Measurements from ENCODE around the gene AOPEP. TPM values are rescaled to one million over a fixed set of nuclear protein-coding genes. Genes with fewer than 3 reads are reported as not detected.
A peak's percentile ranks its signal among the peaks of the same experiment; 100 is the strongest.

The AOPEP gene
- total and polyA plus RNA-seq, 2 of the 13 experiments (the other 11 are each of a cell fraction or from before 2014, with no cell fraction given): 22.2 to 41.6 TPM

DNA sequence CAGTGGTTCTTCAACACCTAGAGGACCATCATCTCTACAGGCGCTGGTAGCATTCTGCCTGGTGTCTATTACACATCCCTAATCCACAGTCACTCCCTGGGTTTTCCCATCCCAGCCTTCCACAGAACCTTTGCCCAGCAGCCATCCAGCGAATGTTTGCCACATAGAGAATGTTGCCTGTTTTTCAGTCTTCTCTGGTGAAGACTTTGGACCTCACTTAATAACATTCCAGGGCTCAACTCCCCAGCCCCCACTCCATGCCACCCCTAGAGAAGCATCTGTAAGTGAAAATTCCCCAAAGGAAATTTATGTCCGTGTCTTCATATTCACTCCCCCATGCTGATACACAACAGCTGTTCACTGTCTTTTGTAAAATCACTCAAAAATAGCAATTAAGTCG lies 249.6 kb downstream of the AOPEP start (continued):
- TF ChIP-seq, protein P1, sequence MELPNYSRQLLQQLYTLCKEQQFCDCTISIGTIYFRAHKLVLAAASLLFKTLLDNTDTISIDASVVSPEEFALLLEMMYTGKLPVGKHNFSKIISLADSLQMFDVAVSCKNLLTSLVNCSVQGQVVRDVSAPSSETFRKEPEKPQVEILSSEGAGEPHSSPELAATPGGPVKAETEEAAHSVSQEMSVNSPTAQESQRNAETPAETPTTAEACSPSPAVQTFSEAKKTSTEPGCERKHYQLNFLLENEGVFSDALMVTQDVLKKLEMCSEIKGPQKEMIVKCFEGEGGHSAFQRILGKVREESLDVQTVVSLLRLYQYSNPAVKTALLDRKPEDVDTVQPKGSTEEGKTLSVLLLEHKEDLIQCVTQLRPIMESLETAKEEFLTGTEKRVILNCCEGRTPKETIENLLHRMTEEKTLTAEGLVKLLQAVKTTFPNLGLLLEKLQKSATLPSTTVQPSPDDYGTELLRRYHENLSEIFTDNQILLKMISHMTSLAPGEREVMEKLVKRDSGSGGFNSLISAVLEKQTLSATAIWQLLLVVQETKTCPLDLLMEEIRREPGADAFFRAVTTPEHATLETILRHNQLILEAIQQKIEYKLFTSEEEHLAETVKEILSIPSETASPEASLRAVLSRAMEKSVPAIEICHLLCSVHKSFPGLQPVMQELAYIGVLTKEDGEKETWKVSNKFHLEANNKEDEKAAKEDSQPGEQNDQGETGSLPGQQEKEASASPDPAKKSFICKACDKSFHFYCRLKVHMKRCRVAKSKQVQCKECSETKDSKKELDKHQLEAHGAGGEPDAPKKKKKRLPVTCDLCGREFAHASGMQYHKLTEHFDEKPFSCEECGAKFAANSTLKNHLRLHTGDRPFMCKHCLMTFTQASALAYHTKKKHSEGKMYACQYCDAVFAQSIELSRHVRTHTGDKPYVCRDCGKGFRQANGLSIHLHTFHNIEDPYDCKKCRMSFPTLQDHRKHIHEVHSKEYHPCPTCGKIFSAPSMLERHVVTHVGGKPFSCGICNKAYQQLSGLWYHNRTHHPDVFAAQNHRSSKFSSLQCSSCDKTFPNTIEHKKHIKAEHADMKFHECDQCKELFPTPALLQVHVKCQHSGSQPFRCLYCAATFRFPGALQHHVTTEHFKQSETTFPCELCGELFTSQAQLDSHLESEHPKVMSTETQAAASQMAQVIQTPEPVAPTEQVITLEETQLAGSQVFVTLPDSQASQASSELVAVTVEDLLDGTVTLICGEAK (IDR thresholded peaks at IDR 0.05): no peak
- TF ChIP-seq, protein P1 (CRISPR knock-in tag; IDR thresholded peaks at IDR 0.05): no peak
- TF ChIP-seq ELF3 (CRISPR knock-in tag; IDR thresholded peaks at IDR 0.05) (0 out of 2 replicates have a peak, but pooled peaks have one; percentile 46), MED1 (CRISPR knock-in tag; IDR thresholded peaks at IDR 0.05) (peak; percentile 46; the same call in 1 of the 2 replicates), GATAD2A (CRISPR knock-in tag; IDR thresholded peaks at IDR 0.05) (peak; percentile 63; the same call in 1 of the 2 replicates), ZNF878 (CRISPR knock-in tag; IDR thresholded peaks at IDR 0.05) (no peak), ZFY (CRISPR knock-in tag; IDR thresholded peaks at IDR 0.05) (0 out of 2 replicates have a peak, but pooled peaks have one; percentile 20), HNF4G (IDR thresholded peaks at IDR 0.05; ENCODE audit: borderline replicate concordance, low read depth, low read length) (peak; percentile 81), HNF4G (CRISPR knock-in tag; IDR thresholded peaks at IDR 0.05; ENCODE audit: borderline replicate concordance, low read depth) (peak; percentile 74; the same call in 1 of the 2 replicates), ZNF335 (CRISPR knock-in tag; IDR thresholded peaks at IDR 0.05) (no peak), TEAD3 (CRISPR knock-in tag; optimal IDR thresholded peaks at IDR 0.05; ENCODE audit: borderline replicate concordance) (peak; percentile 93), FOXO1 (CRISPR knock-in tag; IDR thresholded peaks at IDR 0.05) (peak; percentile 50; the same call in 1 of the 2 replicates), ZNF234 (CRISPR knock-in tag; conservative IDR thresholded peaks at IDR 0.05) (no peak)
- TF ChIP-seq, protein P2, sequence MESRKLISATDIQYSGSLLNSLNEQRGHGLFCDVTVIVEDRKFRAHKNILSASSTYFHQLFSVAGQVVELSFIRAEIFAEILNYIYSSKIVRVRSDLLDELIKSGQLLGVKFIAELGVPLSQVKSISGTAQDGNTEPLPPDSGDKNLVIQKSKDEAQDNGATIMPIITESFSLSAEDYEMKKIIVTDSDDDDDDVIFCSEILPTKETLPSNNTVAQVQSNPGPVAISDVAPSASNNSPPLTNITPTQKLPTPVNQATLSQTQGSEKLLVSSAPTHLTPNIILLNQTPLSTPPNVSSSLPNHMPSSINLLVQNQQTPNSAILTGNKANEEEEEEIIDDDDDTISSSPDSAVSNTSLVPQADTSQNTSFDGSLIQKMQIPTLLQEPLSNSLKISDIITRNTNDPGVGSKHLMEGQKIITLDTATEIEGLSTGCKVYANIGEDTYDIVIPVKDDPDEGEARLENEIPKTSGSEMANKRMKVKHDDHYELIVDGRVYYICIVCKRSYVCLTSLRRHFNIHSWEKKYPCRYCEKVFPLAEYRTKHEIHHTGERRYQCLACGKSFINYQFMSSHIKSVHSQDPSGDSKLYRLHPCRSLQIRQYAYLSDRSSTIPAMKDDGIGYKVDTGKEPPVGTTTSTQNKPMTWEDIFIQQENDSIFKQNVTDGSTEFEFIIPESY (CRISPR knock-in tag; IDR thresholded peaks at IDR 0.05): 0 out of 2 replicates have a peak, but pooled peaks have one; percentile 18
- TF ChIP-seq, protein P3, sequence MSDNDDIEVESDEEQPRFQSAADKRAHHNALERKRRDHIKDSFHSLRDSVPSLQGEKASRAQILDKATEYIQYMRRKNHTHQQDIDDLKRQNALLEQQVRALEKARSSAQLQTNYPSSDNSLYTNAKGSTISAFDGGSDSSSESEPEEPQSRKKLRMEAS (IDR thresholded peaks at IDR 0.05): 0 out of 2 replicates have a peak, but pooled peaks have one; percentile 29
- TF ChIP-seq, protein P4, sequence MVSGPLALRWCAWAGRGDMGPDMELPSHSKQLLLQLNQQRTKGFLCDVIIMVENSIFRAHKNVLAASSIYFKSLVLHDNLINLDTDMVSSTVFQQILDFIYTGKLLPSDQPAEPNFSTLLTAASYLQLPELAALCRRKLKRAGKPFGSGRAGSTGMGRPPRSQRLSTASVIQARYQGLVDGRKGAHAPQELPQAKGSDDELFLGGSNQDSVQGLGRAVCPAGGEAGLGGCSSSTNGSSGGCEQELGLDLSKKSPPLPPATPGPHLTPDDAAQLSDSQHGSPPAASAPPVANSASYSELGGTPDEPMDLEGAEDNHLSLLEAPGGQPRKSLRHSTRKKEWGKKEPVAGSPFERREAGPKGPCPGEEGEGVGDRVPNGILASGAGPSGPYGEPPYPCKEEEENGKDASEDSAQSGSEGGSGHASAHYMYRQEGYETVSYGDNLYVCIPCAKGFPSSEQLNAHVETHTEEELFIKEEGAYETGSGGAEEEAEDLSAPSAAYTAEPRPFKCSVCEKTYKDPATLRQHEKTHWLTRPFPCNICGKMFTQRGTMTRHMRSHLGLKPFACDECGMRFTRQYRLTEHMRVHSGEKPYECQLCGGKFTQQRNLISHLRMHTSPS (CRISPR knock-in tag; IDR thresholded peaks at IDR 0.05; ENCODE audit: low read depth): peak; percentile 69; the same call in 1 of the 2 replicates
- TF ChIP-seq, protein P5, sequence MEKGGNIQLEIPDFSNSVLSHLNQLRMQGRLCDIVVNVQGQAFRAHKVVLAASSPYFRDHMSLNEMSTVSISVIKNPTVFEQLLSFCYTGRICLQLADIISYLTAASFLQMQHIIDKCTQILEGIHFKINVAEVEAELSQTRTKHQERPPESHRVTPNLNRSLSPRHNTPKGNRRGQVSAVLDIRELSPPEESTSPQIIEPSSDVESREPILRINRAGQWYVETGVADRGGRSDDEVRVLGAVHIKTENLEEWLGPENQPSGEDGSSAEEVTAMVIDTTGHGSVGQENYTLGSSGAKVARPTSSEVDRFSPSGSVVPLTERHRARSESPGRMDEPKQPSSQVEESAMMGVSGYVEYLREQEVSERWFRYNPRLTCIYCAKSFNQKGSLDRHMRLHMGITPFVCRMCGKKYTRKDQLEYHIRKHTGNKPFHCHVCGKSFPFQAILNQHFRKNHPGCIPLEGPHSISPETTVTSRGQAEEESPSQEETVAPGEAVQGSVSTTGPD (CRISPR knock-in tag; IDR thresholded peaks at IDR 0.05): peak; percentile 81; the same call in 1 of the 2 replicates
